ENCODE results near the gene ATF7.
"Not testable (repeated sequence)": the region's sequence is repeated elsewhere in the genome, so short reads cannot be mapped to it uniquely, and the experiment has no call there.

ATF7 gene

DNA sequence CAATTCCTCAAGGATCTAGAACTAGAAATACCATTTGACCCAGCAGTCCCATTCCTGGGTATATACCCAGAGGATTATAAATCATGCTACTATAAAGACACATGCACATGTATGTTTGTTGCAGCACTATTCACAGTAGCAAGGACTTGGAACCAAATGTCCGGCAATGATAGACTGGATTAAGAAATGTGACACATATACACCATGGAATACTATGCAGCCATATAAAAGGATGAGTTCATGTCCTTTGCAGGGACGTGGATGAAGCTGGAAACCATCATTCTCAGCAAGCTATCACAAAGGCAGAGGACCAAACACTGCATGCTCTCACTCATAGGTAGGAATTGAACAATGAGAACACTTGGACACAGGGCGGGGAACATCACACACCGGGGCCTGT lies 20.1 kb upstream of the ATF7 start:
- H3K4me1 ChIP-seq (ENCODE audit: control insufficient read depth, insufficient read depth, low read length); H3K4me3 ChIP-seq (ENCODE audit: low read depth, low read length); H3K36me3 ChIP-seq (ENCODE audit: control insufficient read depth in 2 of 2, insufficient read depth in 1 of 2, low read length in 2 of 2); POLR2A ChIA-PET; H3K9me3 ChIP-seq (ENCODE audit: control insufficient read depth, insufficient read depth, low read depth, low read length); H3K27ac ChIP-seq (ENCODE audit: extremely low read depth, low read depth, low read length): not testable (repeated sequence)
- CTCF ChIA-PET, result interaction anchor here (1.2 kb wide), 1 partner anchor 30 kb away, joined by 3 read pairs; the partner anchor contains the start of gene ATP5MC2
- TF ChIP-seq ZNF146 (tag by site-specific recombination; IDR thresholded peaks at IDR 0.05) (peak; percentile 79), ZNF580 (tag by site-specific recombination; IDR thresholded peaks at IDR 0.05) (0 out of 2 replicates have a peak, but pooled peaks have one; percentile 25)

- Histone ChIP-seq H3K9me3 (ENCODE audit: control insufficient read depth, insufficient read depth, low read depth, low read length) (no peaks in the 10 kb centered on the region), H3K4me3 (ENCODE audit: low read depth, low read length) (no peak overlapping the region), H3K36me3 (ENCODE audit: control insufficient read depth in 2 of 2, insufficient read depth in 1 of 2, low read length in 2 of 2) (no peaks in the 10 kb centered on the region), H3K4me1 (ENCODE audit: control insufficient read depth, insufficient read depth, low read length) (no peaks in the 10 kb centered on the region), H3K27ac (ENCODE audit: extremely low read depth, low read depth, low read length) (no peak overlapping the region)
- ChIA-PET CTCF (no interaction called here), POLR2A (no interaction called here)
- TF ChIP-seq ZSCAN18 (tag by site-specific recombination; IDR thresholded peaks at IDR 0.05) (no peak), ZFP37 (tag by site-specific recombination; IDR thresholded peaks at IDR 0.05) (no peak), EGR2 (tag by site-specific recombination; IDR thresholded peaks at IDR 0.05; ENCODE audit: low read depth) (no peak), ZNF514 (tag by site-specific recombination; IDR thresholded peaks at IDR 0.05) (no peak), ZNF529 (tag by site-specific recombination; IDR thresholded peaks at IDR 0.05; ENCODE audit: insufficient replicate concordance) (no peak), SP3 (tag by site-specific recombination; IDR thresholded peaks at IDR 0.05) (no peak), ZNF2 (tag by site-specific recombination; IDR thresholded peaks at IDR 0.05) (no peak)
- TF ChIP-seq, protein P1, sequence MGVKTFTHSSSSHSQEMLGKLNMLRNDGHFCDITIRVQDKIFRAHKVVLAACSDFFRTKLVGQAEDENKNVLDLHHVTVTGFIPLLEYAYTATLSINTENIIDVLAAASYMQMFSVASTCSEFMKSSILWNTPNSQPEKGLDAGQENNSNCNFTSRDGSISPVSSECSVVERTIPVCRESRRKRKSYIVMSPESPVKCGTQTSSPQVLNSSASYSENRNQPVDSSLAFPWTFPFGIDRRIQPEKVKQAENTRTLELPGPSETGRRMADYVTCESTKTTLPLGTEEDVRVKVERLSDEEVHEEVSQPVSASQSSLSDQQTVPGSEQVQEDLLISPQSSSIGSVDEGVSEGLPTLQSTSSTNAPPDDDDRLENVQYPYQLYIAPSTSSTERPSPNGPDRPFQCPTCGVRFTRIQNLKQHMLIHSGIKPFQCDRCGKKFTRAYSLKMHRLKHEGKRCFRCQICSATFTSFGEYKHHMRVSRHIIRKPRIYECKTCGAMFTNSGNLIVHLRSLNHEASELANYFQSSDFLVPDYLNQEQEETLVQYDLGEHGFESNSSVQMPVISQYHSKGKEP (tag by site-specific recombination; IDR thresholded peaks at IDR 0.05), result no peak
Measured at GRCh38 chr12:53645165-53645564, 19.0 kb upstream of the ATF7 start.

DNA sequence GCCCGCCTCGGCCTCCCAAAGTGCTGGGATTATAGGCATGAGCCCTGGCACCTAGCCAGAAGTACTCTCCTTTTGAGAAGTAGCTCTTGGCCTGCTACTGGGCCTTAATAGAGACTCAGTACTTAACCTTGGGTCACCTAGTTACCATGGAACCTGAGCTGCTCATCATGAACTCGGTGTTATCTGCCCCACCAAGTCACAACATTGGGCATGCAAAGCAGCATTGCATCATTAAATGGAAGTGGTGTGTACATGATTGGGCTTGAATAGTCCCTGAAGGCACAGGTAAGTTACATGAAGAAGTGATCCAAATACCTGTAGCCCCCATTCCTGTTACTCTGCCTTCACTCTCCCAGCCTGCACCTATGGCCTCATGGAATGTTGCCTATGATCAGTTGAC lies 18.0 kb upstream of the ATF7 start:
- no peak overlapping the region for H3K27ac ChIP-seq (ENCODE audit: extremely low read depth, low read depth, low read length)
- H3K4me1 ChIP-seq (ENCODE audit: control insufficient read depth, insufficient read depth, low read length), result no peaks in the 10 kb centered on the region
- ChIA-PET POLR2A (no interaction called here), CTCF (no interaction called here)
- H3K36me3 ChIP-seq (ENCODE audit: control insufficient read depth in 2 of 2, insufficient read depth in 1 of 2, low read length in 2 of 2), result no peaks in the 10 kb centered on the region
- H3K9me3 ChIP-seq (ENCODE audit: control insufficient read depth, insufficient read depth, low read depth, low read length), result no peaks in the 10 kb centered on the region
- no peak overlapping the region for H3K4me3 ChIP-seq (ENCODE audit: low read depth, low read length)
- TF ChIP-seq ZNF654 (tag by site-specific recombination; IDR thresholded peaks at IDR 0.05; ENCODE audit: low read depth) (no peak), ZNF692 (tag by site-specific recombination; IDR thresholded peaks at IDR 0.05) (no peak), ZNF157 (tag by site-specific recombination; IDR thresholded peaks at IDR 0.05) (no peak), ZNF335 (tag by site-specific recombination; conservative IDR thresholded peaks at IDR 0.05) (no peak), ZBTB20 (tag by site-specific recombination; IDR thresholded peaks at IDR 0.05) (no peak), ZNF596 (tag by site-specific recombination; IDR thresholded peaks at IDR 0.05) (no peak), ZNF521 (tag by site-specific recombination; IDR thresholded peaks at IDR 0.05) (no peak), ZNF175 (tag by site-specific recombination; IDR thresholded peaks at IDR 0.05) (no peak), ZNF624 (tag by site-specific recombination; IDR thresholded peaks at IDR 0.05) (no peak), ZNF211 (tag by site-specific recombination; IDR thresholded peaks at IDR 0.05; ENCODE audit: low read depth) (no peak), ZNF585B (tag by site-specific recombination; IDR thresholded peaks at IDR 0.05) (no peak), ZFHX2 (tag by site-specific recombination; conservative IDR thresholded peaks at IDR 0.05) (no peak), ZSCAN30 (tag by site-specific recombination; IDR thresholded peaks at IDR 0.05) (no peak), ZIC2 (tag by site-specific recombination; IDR thresholded peaks at IDR 0.05) (no peak)
- TF ChIP-seq, protein P2, sequence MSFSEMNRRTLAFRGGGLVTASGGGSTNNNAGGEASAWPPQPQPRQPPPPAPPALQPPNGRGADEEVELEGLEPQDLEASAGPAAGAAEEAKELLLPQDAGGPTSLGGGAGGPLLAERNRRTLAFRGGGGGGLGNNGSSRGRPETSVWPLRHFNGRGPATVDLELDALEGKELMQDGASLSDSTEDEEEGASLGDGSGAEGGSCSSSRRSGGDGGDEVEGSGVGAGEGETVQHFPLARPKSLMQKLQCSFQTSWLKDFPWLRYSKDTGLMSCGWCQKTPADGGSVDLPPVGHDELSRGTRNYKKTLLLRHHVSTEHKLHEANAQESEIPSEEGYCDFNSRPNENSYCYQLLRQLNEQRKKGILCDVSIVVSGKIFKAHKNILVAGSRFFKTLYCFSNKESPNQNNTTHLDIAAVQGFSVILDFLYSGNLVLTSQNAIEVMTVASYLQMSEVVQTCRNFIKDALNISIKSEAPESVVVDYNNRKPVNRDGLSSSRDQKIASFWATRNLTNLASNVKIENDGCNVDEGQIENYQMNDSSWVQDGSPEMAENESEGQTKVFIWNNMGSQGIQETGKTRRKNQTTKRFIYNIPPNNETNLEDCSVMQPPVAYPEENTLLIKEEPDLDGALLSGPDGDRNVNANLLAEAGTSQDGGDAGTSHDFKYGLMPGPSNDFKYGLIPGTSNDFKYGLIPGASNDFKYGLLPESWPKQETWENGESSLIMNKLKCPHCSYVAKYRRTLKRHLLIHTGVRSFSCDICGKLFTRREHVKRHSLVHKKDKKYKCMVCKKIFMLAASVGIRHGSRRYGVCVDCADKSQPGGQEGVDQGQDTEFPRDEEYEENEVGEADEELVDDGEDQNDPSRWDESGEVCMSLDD (tag by site-specific recombination; IDR thresholded peaks at IDR 0.05), result no peak

All from HEK293 (cell line).